Measurements from ENCODE around the gene UNC5B.
"Not testable (repeated sequence)": the region's sequence is repeated elsewhere in the genome, so short reads cannot be mapped to it uniquely, and the experiment has no call there.

The UNC5B gene

GRCh38 chr10:71218046-71218650, 5.8 kb downstream of the UNC5B start:
- Histone ChIP-seq H3K27me3 (ENCODE audit: insufficient read depth, poor library complexity, severe bottlenecking) (peaks cover 3% of the 10 kb centered on the region), H3K4me3 (replicated peaks; ENCODE audit: insufficient read depth, low read length) (no peak overlapping the region), H3K27ac (replicated peaks) (no peak overlapping the region)
- DNase-seq (ENCODE audit: low read depth in 1 of 2, low spot score in 1 of 2): no peak
- no peak for TF ChIP-seq GABPA (IDR thresholded peaks at IDR 0.05; ENCODE audit: low read depth)
- TF ChIP-seq REST (IDR thresholded peaks at IDR 0.05; ENCODE audit: insufficient replicate concordance, low read depth): no peak
- no peak for TF ChIP-seq POLR2AphosphoS5 (IDR thresholded peaks at IDR 0.05; ENCODE audit: low read depth)
- no peak for TF ChIP-seq CTCF (IDR thresholded peaks at IDR 0.05; ENCODE audit: insufficient read depth, low read length)
- TF ChIP-seq SPI1 (IDR thresholded peaks at IDR 0.05; ENCODE audit: borderline replicate concordance, low read depth): no peak

GRCh38 chr10:71218651-71219050, 6.3 kb downstream of the UNC5B start:
- no peak for DNase-seq (ENCODE audit: low read depth in 1 of 2, low spot score in 1 of 2)
- no peak overlapping the region for H3K4me3 ChIP-seq (replicated peaks; ENCODE audit: insufficient read depth, low read length)
- H3K27me3 ChIP-seq (ENCODE audit: insufficient read depth, poor library complexity, severe bottlenecking): peaks cover 3% of the 10 kb centered on the region

GRCh38 chr10:71219236-71219917, 7.0 kb downstream of the UNC5B start:
- not testable (repeated sequence) for H3K27ac ChIP-seq (replicated peaks); H3K4me3 ChIP-seq (replicated peaks; ENCODE audit: insufficient read depth, low read length); H3K27me3 ChIP-seq (ENCODE audit: insufficient read depth, poor library complexity, severe bottlenecking)

More at GRCh38 chr10:71218651-71219050, 6.3 kb downstream of the UNC5B start:
- H3K27ac ChIP-seq (replicated peaks): no peak overlapping the region
- TF ChIP-seq POLR2AphosphoS5 (IDR thresholded peaks at IDR 0.05; ENCODE audit: low read depth) (no peak), CTCF (IDR thresholded peaks at IDR 0.05; ENCODE audit: insufficient read depth, low read length) (no peak), REST (IDR thresholded peaks at IDR 0.05; ENCODE audit: insufficient replicate concordance, low read depth) (no peak), SPI1 (IDR thresholded peaks at IDR 0.05; ENCODE audit: borderline replicate concordance, low read depth) (no peak), GABPA (IDR thresholded peaks at IDR 0.05; ENCODE audit: low read depth) (no peak)

GRCh38 chr10:71219918-71220688, 7.7 kb downstream of the UNC5B start:
- TF ChIP-seq REST (IDR thresholded peaks at IDR 0.05; ENCODE audit: insufficient replicate concordance, low read depth): no peak
- no peak for TF ChIP-seq GABPA (IDR thresholded peaks at IDR 0.05; ENCODE audit: low read depth)
- TF ChIP-seq SPI1 (IDR thresholded peaks at IDR 0.05; ENCODE audit: borderline replicate concordance, low read depth): no peak
- no peak for TF ChIP-seq POLR2AphosphoS5 (IDR thresholded peaks at IDR 0.05; ENCODE audit: low read depth)
- no peak for TF ChIP-seq CTCF (IDR thresholded peaks at IDR 0.05; ENCODE audit: insufficient read depth, low read length)
- no peak overlapping the region for H3K27ac ChIP-seq (replicated peaks)
- no peak for DNase-seq (ENCODE audit: low read depth in 1 of 2, low spot score in 1 of 2)

More at GRCh38 chr10:71219236-71219917, 7.0 kb downstream of the UNC5B start:
- not testable (repeated sequence) for DNase-seq (ENCODE audit: low read depth in 1 of 2, low spot score in 1 of 2)

More at GRCh38 chr10:71219918-71220688, 7.7 kb downstream of the UNC5B start:
- Histone ChIP-seq H3K27me3 (ENCODE audit: insufficient read depth, poor library complexity, severe bottlenecking) (no peaks in the 10 kb centered on the region), H3K4me3 (replicated peaks; ENCODE audit: insufficient read depth, low read length) (no peak overlapping the region)
